Heart right ventricle (tissue), 16 donors: ENCODE measurements around the gene CACNA2D2. TPM values are rescaled to one million over a fixed set of nuclear protein-coding genes. Genes with fewer than 3 reads are reported as not detected.

Experiments used
- ATAC-seq, 8 donors: fragments of 200-7000 bp; cut with Tn5 transposase; one replicate each; pipeline ENCODE4 v1.9.1; 2020; ENCODE audit warnings: mild to moderate bottlenecking in 8 of 8, moderate library complexity in 8 of 8, moderate number of reproducible peaks in 1 of 8
- DNase-seq, 2 donors: peaks; one replicate each; pipeline ENCODE4 v3.0.0-alpha.2; 2020
- H3K27ac ChIP-seq, 10 donors: fragments of 200-600 bp; sonication (generic) in 2 of 10; one replicate each; pipeline versions ENCODE4 v1.5.0 to v1.8.0; 2020 to 2022; ENCODE audit warnings: mild to moderate bottlenecking in 3 of 10
- H3K27me3 ChIP-seq, 7 donors: fragments of 200-600 bp; one replicate each; pipeline ENCODE4 v1.8.0; 2021 to 2022; ENCODE audit warnings: mild to moderate bottlenecking in 2 of 7
- H3K36me3 ChIP-seq, 9 donors: fragments of 200-600 bp; sonication (generic) in 1 of 9; one replicate each; pipeline versions ENCODE4 v1.5.0 to v1.8.0; 2020 to 2022; ENCODE audit warnings: mild to moderate bottlenecking in 2 of 9
- H3K4me1 ChIP-seq, 9 donors: fragments of 200-600 bp; sonication (generic) in 1 of 9; one replicate each; pipeline versions ENCODE4 v1.5.0 to v1.8.0; 2020 to 2022; ENCODE audit warnings: mild to moderate bottlenecking in 4 of 9
- H3K4me3 ChIP-seq, 10 donors: fragments of 200-600 bp; sonication (generic) in 2 of 10; one replicate each; pipeline versions ENCODE4 v1.5.0 to v1.8.0; 2020 to 2022; ENCODE audit warnings: mild to moderate bottlenecking in 7 of 10, moderate library complexity in 2 of 10
- H3K9me3 ChIP-seq, 11 donors: fragments of 200-600 bp in 10 of 11; sonication (generic) in 2 of 11; one replicate each; pipeline versions ENCODE4 v1.5.0 to v1.8.0; 2013 to 2022; ENCODE audit warnings: mild to moderate bottlenecking in 2 of 11, control low read depth in 1 of 11, moderate library complexity in 1 of 11
- WGBS, 2 donors: extraction: QIAGEN DNeasy Blood & Tissue Kit; methylation state at CpG; one replicate each; pipeline ENCODE4 v1.1.7; 2013; ENCODE audit warnings: inconsistent platforms in 1 of 2; 5-methylcytosine and 5-hydroxymethylcytosine counted together
- intact Hi-C, 10 donors: fragments of 100-400 bp; cut with DNase I; formaldehyde crosslinking; loops; one replicate each; pipeline versions ENCODE4 v1.11.1 to v1.14.2; 2022
- polyA plus RNA-seq, 2 donors: library from polyadenylated mRNA; stranded (reverse); fragments of 200-250 nt; gene quantifications; one replicate each; pipeline ENCODE4 v1.2.3, GENCODE V29; 2013
- total RNA-seq, 10 donors: library from RNA; stranded (reverse); fragmentation: NEBNext Ultra II Directional in 3 of 10; extraction: Animal tissue kit (Norgen Biotek cat#: 25700) in 3 of 10; gene quantifications; one replicate each; pipeline versions ENCODE4 v1.2.1 to v1.2.4, GENCODE V29; 2021 to 2023
- TF ChIP-seq, protein P1 (sequence below), 9 donors: fragments of 200-600 bp; sonication (generic) in 2 of 9; IDR thresholded peaks; one replicate each; pipeline versions ENCODE4 v1.5.0 to v1.8.0; 2021 to 2022; ENCODE audit warnings: antibody characterized with exemption in 9 of 9, mild to moderate bottlenecking in 5 of 9, moderate library complexity in 1 of 9
- donor health status: Arrhythmogenic right ventricular cardiomyopathy.
- donor health status: ischemic (EF 13 %, LVEDD 7.1; RV severe dilation, severe dysfunction).
- donor health status: healthy with polysubstance abuse.
- donor health status: DM: no; HTN: yes; CAD: no.
- donor health status: DM: no; HTN: no; CAD: no.
- donor health status: ischemic (EF 25% LVEDD 6.9; RV normal size, moderate dysfunction).
- donor health status: ischemic (EF 25% LVEDD 5.7; RV mildly dilated, moderate dysfunction).
- donor health status: healthy.
- donor health status: DM: yes; HTN: yes; CAD: no.
- donor health status: Ischemic cardiomyopathy.
- donor health status: ischemic (EF 35%, LVEDD 5.7; RV mildly dilated, moderate dysfunction).
- donor health status: nonischemic (EF 11% LVEDD 7.7; RV severe dilation, severe dysfunction).
- donor health status: DM: yes; HTN: yes; CAD: no.
- donor health status: PGD.
- donor health status: ischemic (EF 29% LVEDD 5.4; RV normal size, mild dysfunction).
- donor health status: nonischemic (EF 23%, LVEDD 6.1; RV moderate dilation, normal function).

CACNA2D2 gene
- total and polyA plus RNA-seq, 12 donors = 0.42 to 3.9 (median 2.4) TPM

DNA sequence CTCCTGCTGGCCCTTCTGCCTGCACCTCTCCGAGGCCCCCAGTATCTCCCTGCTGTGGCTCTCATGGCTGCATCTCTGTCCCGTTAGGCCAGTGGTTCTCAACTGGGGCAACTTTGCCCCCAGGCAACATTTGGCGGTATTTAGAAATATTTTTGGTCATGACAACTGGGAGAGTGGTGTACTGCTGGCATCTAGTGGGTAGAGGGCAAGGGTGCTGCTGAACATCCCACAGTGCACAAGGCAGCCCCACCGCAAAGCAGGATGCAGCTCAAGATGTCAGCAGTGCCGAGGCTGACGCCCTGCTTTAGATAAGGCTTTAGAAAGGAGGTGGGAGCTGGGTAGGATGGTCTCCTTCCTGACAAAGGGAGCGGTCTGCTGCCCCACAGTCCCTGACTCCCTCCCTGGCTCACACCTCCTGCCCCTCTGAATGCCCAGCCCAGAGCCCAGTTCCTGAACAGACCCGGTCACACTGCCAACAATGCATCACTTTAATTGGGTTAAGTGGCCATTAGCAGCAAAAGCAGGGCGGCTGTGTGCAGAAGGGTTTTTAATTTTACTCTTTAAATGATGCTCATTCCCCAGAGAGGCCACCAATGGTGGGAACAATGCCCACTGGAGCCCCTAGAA lies 75.3 kb downstream of the CACNA2D2 start:
- Histone ChIP-seq H3K36me3 (no peaks in the 10 kb centered on the region), H3K4me3 (no peak overlapping the region), H3K27me3 (no peaks in the 10 kb centered on the region), H3K9me3 (no peaks in the 10 kb centered on the region), H3K27ac (no peak overlapping the region), H3K4me1 (peaks cover 0 to 15% (median 0%) of the 10 kb centered on the region in 9 donors)
- TF ChIP-seq, protein P1, sequence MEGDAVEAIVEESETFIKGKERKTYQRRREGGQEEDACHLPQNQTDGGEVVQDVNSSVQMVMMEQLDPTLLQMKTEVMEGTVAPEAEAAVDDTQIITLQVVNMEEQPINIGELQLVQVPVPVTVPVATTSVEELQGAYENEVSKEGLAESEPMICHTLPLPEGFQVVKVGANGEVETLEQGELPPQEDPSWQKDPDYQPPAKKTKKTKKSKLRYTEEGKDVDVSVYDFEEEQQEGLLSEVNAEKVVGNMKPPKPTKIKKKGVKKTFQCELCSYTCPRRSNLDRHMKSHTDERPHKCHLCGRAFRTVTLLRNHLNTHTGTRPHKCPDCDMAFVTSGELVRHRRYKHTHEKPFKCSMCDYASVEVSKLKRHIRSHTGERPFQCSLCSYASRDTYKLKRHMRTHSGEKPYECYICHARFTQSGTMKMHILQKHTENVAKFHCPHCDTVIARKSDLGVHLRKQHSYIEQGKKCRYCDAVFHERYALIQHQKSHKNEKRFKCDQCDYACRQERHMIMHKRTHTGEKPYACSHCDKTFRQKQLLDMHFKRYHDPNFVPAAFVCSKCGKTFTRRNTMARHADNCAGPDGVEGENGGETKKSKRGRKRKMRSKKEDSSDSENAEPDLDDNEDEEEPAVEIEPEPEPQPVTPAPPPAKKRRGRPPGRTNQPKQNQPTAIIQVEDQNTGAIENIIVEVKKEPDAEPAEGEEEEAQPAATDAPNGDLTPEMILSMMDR (IDR thresholded peaks at IDR 0.05) = peak in 1 of 9 donors; percentile 7
- WGBS, 2 donors = 74 to 75% methylated on average over 9 of the region's 9 CpGs
- DNase-seq (no peak), ATAC-seq (peak in 2 of 8 donors; percentile 24 to 27)
- intact Hi-C loops = no loop called here

DNA sequence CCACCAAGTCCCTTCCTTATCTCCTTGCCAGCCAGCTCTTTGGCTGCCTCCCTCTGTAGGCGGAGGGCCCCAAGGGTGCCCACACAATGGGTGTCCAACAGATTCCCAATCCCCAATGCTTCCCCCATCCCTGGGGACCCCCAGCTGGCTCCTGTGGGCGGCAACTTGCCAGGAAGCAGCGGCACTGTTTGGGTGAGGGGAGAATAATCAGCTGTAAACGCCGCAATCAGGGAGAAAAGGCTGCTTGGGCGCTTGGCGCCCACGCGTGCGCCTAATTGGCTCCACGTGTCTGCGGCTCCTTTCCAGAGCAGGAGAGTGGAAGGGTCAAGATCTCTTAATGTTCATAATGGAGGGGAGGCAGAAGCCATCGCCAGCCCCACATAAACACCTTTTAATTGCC lies 76.2 kb downstream of the CACNA2D2 start:
- Histone ChIP-seq H3K4me1 (peaks cover 0 to 15% (median 0%) of the 10 kb centered on the region in 9 donors), H3K27me3 (no peaks in the 10 kb centered on the region), H3K9me3 (no peaks in the 10 kb centered on the region), H3K27ac (no peak overlapping the region), H3K4me3 (no peak overlapping the region), H3K36me3 (no peaks in the 10 kb centered on the region)
- ATAC-seq = no peak
- TF ChIP-seq, protein P1 (IDR thresholded peaks at IDR 0.05) = no peak
- whole genome bisulfite sequencing, 2 donors = 94% methylated on average over 13 of the region's 13 CpGs
- intact Hi-C loops = no loop called here
- DNase-seq = no peak

DNA sequence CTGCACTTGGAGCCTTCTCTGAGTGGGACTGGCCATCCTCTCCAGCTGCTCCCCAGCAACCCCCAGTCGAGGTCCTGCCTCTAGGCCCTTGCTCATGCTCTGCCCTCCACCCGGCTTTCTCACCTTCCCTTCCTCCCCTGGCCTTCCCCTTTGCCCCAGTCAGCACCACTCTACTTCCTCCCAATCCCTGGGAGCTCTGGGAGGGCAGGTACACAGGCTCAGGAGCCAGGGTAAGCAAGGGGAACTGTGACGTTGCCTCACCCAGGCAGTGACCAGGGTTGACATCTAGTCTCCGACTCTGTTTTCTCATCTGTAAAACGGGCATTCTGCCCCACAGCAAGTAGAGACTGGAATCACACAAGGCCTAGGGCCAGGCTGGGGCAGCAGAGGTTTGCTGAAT lies 77.5 kb downstream of the CACNA2D2 start:
- Histone ChIP-seq H3K36me3 (no peaks in the 10 kb centered on the region), H3K4me1 (peaks cover 0 to 9% (median 0%) of the 10 kb centered on the region in 9 donors), H3K9me3 (no peaks in the 10 kb centered on the region), H3K4me3 (no peak overlapping the region), H3K27ac (no peak overlapping the region), H3K27me3 (no peaks in the 10 kb centered on the region)
- intact Hi-C loops = no loop called here
- DNase-seq (no peak), ATAC-seq (no peak)
- WGBS, 2 donors = 80 to 87% methylated on average over 5 of the region's 5 CpGs
- TF ChIP-seq, protein P1 (IDR thresholded peaks at IDR 0.05) = no peak

DNA sequence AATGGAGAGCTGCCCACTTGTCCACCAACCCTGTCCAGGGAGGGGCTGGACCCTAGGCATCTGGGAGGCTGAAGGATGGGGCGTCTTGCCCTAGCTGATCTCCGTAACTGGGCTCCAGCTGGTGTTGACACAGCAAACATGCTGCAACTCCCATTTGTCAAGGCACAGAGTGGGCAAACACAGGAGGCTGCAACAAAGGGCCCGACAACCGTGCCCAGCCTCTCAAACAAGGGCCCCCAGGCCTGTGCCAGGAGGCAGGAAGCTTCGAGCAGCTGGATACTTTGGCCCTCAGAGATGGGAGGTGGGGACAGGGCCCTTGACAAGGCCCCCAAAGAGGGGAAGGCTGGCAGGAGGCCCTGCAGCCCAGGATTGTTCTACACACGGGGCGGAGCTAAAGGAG lies 79.9 kb downstream of the CACNA2D2 start:
- TF ChIP-seq, protein P1 (IDR thresholded peaks at IDR 0.05) = no peak
- WGBS, 2 donors = 92 to 93% methylated on average over 7 of the region's 7 CpGs
- Histone ChIP-seq H3K27ac (no peak overlapping the region), H3K4me1 (no peaks in the 10 kb centered on the region), H3K27me3 (no peaks in the 10 kb centered on the region), H3K9me3 (no peaks in the 10 kb centered on the region), H3K36me3 (no peaks in the 10 kb centered on the region), H3K4me3 (no peak overlapping the region)
- DNase-seq (no peak), ATAC-seq (no peak)
- intact Hi-C loops = no loop called here
